HG02642 (cell line): ENCODE measurements around the gene FAM200C.

ENCODE experiments used
- ATAC-seq: cut with Tn5 transposase; IDR thresholded peaks from one replicate; pipeline ENCODE4 v1.9.1; 2021; ENCODE audit warnings: mild to moderate bottlenecking; ENCODE audit not compliant: unreplicated experiment, poor library complexity

FAM200C gene

DNA sequence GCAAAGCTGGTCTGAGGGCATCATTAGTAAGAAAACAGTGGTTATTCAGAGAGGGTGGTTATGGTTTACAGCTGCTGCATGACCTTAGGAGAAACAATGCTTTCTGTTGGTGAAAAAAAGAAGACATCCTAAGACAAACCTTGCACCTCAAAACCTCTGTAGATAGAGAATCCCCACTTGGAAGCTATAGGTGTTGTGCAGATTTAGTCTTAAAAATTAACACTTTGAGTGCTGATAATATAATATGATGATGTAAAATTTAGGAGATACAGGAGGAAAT, 20.4 kb upstream of the FAM200C start:
- ATAC-seq = no peak

DNA sequence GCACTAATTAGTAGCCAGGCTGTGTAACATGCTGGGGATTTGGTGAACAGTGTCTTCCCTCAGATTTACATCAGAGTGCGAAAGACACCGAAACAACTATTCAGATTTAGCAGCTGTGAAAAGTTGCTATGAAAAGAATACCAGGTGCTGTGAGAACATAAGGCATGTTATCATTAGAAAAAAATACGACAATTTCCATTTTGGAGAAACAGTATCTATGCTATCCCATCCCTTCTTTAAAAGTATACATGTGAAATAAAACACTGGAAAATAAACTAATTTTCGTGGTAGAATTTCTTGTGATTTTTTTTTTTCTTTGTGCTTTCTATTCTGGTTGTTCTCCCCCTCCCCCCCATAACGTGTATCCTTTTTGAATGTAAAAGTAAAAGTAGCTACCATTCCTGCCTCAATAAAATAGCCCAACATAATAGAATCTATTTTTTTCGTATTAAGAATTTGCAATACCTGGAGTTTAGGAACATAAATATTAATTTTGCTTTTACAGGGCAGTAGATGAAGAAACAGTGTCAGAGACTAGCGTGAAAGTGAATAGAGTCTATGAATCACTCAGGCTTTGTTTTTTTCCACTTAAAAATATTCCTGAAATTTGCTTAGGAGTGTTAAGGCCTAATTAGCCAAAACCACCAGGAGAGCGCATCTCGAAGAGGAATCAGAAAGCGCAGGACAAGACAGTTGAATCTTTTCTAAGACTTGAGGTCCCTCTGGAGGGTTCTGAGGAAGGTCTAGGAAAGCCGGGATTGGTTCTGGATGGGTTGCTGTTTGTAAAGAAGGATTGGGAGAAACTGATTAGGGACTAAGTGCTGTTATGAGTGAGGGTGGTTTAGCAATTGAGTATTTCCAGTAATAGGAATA, 19.8 kb upstream of the FAM200C start:
- ATAC-seq = no peak

GRCh38 chr5:160418561-160419457, 19.0 kb upstream of the FAM200C start, which contains the start of gene SLU7:
Gene SLU7 (minus strand): TSS chr5:160419081. CDS start chr5:160415294, 3,787 bp downstream.
- ATAC-seq = peak; percentile 73

DNA sequence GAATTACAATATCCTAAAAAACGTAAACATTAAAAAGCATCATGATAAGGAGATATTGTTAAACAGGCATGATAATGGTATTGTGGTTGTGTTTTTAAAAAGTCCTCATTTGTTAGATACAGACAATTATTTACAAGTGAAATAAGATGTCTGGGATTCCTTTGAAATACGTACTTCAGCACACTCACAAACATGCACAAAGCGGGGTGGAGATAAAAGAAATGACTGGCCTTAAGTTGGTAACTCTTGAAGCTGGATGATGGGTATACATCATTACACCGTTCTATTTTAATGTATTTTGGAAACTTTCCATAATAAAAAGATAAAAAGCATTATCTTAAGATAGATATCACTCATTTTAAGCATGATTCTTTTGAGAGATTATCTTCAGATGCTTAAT, 1.0 kb downstream of the FAM200C start:
- ATAC-seq = no peak

- no peak for ATAC-seq
These were observed 2.4 kb downstream of the FAM200C start for GRCh38 chr5:160397492-160397891.

- ATAC-seq = no peak
These were observed 4.7 kb downstream of the FAM200C start for GRCh38 chr5:160395111-160395510.

GRCh38 chr5:160390787-160391696, 8.8 kb downstream of the FAM200C start:
- ATAC-seq = no peak

DNA sequence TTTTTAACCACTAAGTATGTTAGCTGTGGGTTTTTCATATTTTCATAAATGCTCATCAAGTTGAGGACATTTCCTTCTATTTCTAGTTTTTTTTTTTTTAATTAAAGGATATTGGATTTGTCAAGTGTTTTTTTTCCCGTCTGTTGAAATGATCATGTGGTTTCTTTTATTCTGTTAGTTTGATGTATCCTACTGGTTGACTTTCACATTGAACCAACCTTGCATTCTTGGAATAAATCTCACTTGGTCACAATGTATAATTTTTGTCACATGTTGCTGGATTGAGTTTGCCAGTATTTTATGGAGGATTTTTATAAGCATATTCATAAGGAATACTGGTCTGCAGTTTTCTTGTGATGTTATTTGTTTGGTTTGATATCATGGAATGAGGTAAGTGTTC, 12.4 kb downstream of the FAM200C start:
- ATAC-seq = no peak

DNA sequence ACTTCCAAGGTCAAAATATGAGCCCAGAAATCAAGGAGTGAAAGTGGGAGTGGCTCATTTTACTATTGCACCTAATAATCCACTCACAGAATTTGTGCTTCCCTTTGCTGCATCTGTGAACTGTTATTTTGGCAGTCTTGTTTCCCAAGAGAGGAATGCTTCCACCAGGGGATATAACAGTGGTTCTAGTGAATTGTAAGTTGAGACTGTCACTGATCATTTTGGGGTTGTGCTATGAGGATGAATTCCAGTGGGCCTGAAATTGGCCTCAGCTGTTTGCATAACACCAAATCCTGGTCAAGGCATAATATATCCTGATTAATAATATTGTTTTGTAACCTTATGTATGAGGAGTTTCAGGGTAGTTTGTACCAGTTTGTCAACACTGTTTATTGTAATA, 14.4 kb downstream of the FAM200C start:
- ATAC-seq = no peak

DNA sequence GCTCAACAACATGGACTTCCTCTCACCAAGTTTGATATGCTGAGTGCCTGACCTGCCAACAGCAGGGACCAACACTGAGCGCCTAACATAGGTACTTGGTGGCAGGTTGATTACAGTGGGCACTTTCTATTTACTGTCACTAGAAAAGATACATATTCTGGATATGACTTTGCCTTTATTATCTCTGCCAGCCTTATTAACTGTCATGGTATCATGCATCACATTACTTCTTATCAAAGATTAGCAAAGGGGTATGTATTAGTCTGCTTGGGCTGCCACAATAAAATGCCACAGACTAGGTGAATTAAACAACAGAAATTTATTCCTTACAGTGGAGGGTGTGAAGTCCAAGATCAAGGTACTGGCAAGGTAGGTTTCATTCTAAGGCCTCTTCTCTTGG, 15.2 kb downstream of the FAM200C start:
- ATAC-seq = no peak

GRCh38 chr5:160382346-160382745, 17.5 kb downstream of the FAM200C start:
- no peak for ATAC-seq

DNA sequence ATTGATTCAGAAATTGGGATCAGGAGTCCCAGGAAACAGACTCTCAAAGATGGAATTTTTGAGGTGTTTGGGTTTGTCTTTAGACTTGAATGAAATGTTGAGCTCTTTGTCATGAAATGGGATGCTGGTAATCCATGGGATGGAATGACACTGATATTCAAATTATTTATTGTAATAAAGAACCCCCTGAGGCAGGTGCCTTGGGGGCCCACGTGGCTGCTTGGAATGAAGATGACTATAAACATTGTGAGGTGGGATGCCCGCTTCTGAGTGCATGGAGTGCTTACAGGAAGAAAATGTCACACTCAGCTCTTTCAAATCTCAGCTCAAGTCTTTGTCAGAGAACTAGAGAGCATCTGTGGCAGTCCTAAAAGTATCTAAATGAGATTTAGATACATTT, 19.8 kb downstream of the FAM200C start:
- ATAC-seq = no peak

DNA sequence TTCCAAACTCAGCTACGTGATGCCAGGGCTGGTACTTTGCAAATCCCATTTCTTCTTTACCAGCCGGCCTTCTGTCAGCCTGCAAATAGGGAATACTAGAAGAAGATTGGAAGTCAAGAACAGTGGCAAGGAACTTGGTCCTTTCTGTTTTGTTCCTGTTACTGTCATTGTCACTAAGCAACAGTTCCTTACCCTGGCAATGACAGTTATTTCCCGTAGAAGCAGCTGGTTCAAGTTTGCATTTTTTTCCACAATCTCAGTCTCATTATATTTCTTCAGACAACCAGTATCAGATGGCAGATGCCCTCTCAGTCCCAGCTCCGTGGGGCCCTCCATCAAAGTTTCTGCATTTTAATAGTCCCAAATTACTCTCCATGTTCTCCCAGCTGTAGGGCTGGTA, 20.3 kb downstream of the FAM200C start:
- ATAC-seq = no peak

GRCh38 chr5:160378330-160378729, 21.5 kb downstream of the FAM200C start:
- no peak for ATAC-seq

- ATAC-seq = no peak
These were observed 22.2 kb downstream of the FAM200C start for GRCh38 chr5:160377651-160378050.

DNA sequence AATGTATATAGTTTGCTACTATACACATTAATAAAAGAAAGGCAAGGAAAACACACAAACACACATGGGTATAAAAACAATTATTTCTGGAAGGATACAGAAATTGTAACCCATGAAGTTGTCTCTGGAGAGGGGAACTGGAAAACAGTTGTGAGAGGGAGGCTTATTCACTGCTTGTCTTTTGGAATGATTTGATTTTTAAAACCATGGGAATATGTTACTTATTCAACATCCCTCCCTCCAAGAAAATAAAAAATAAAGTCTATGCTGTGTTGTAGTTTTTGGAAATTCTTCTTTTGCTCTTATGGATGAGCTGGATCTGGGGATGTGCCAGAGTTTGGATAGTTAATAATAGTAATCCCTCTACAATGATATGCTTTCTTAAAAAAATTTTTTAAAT, 23.4 kb downstream of the FAM200C start:
- no peak for ATAC-seq

GRCh38 chr5:160375701-160376100, 24.2 kb downstream of the FAM200C start:
- no peak for ATAC-seq

- ATAC-seq = no peak
These were observed 24.7 kb downstream of the FAM200C start for GRCh38 chr5:160375166-160375565.

GRCh38 chr5:160371294-160371693, 28.6 kb downstream of the FAM200C start:
- ATAC-seq = no peak

DNA sequence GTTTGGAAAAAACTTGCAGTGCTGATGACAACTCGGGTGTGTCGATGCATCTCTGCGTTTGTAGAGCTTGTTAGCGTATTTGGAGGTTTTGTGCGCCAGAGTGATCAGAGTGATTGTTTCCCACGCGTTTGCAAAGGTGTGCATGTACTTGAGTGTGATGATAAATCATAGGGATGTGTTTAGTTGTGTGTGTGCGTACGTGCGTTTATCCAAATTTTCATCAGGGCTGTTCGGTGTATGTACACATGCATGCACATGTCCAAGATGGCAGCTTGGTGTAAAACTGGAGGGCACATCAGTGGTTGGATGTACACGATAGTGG, 29.2 kb downstream of the FAM200C start:
- no peak for ATAC-seq
